RKO (cell line): ENCODE data around the gene NOP16.
"Not testable (repeated sequence)": the region's sequence is repeated elsewhere in the genome, so short reads cannot be mapped to it uniquely, and the experiment has no call there.

Source experiments
- DNase-seq: peaks from one replicate; pipeline ENCODE4 v3.0.0-alpha.2; 2016; ENCODE audit warnings: low spot score

Gene NOP16

GRCh38 chr5:176409765-176410164, 21.4 kb upstream of the NOP16 start:
- no peak for DNase-seq

- DNase-seq, result no peak
Observed at GRCh38 chr5:176408590-176408989, 20.2 kb upstream of the NOP16 start.

- not testable (repeated sequence) for DNase-seq
Observed at GRCh38 chr5:176408252-176408573, 19.8 kb upstream of the NOP16 start.

DNA sequence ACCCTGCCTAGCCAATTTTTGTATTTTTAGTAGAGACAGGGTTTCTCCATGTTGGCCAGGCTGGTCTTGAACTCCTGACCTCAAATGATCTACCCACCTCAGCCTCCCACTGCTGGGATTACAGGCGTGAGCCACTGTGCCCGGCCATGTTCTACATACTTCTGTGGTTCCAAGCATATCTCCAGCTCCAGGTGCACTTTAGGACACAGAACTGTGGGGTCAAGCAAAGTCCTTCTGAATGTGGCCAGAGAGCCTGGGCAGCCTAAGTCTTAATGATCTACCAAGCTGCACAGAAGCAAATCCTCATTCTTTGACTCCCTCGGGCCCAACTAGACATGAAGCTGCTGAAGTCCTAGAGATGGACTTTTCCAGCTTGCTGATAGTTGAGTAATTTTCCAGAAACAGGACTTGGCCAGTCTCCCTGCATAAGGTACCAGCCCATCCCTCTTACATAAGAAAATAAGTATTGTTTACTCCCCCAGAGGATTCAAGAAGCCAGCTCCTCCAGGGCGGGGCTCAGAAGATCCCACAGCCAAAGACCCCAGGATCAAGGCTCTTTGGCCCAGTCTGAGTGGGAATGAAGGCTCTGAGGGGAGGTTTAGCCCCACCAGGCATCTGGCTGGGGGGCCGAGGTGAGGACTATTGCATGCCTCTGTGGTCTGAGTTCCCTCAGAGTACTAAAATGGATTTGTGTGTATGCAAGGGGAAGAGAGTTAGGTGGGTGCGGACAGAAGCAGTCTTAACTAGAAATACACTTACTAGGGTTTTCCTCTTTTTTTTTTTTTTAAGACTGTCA, 19.3 kb upstream of the NOP16 start:
- no peak for DNase-seq

GRCh38 chr5:176406436-176407052, 18.1 kb upstream of the NOP16 start:
- DNase-seq, result no peak

DNA sequence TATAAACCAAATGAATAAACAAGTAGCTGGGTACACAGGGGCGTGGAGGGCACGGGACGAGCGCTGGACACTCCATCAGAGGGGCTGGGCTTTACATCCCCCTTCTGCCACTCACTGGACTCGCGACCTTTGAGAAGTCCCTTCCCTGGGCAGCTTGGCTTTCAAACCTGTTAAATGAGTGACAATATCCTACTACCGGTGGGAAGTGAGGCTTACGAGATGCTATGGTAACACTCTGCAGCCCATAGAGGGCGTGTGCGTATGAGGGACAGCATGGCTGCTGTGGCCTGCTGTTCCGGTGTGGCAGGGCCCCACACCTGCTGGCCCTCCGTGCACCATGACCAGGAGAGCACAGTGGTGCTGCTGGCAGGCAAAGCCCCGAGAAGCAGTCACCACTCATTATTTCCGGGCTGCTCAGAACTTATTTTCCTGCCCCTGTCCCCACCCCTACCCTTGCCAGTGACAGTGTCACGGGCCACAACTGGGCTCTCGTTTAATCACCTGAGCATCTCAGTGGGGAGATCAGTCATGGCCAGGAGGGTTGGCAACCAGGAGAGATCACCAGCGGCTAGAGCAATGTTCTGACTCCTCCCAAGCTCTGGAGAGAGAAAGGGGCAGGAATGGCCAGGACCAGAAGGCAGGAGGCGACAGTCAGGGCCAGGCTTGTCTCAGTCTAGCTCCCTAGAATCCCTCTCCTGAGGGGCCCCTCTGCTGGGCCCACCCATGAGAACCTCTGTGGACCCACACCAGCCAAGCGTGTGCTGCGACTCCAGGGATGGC, 17.4 kb upstream of the NOP16 start:
- no peak for DNase-seq

DNA sequence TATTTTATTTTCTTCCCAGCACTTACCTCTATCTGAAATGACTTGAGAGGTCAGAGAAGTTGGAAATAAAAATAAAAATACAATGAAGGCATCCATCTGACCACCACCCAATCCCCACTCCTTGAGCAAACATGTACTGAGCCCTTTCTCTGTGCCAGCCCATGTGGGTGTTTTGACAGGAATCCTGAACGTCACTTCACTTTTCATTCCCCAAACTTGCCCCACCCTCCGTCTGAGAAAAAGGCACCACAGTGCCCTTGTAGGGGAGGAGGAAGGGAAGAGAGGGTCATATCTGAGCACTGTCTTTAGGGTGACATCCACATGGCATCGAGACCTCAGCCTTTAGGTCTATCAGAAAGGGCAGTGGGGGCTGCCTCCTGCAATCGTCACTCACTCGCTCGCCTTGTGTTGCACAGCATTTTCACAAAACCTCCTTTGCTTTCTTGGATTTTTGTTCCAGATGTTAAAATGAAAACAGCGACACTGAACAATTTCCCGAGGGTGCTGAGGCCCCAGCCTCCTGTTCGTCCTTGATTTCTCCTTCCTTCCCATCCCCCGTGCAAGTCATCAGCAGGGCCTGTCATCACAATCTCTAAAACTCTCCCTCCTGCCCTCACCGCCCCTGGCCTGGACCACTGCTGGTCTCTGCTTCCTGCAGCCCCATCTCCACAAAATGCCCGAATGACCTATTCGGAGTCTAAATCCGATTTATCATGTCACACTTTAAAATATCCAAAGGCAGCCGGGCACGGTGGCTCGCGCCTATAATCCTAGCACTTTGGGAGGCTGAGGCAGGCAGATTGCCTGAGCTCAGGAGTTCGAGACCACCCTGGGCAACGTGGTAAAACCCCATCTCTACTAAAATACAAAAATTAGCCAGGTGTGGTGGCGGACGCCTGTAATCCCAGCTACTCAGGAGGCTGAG, 13.1 kb upstream of the NOP16 start:
- no peak for DNase-seq

GRCh38 chr5:176400382-176401156, 12.2 kb upstream of the NOP16 start:
- DNase-seq, result no peak

DNA sequence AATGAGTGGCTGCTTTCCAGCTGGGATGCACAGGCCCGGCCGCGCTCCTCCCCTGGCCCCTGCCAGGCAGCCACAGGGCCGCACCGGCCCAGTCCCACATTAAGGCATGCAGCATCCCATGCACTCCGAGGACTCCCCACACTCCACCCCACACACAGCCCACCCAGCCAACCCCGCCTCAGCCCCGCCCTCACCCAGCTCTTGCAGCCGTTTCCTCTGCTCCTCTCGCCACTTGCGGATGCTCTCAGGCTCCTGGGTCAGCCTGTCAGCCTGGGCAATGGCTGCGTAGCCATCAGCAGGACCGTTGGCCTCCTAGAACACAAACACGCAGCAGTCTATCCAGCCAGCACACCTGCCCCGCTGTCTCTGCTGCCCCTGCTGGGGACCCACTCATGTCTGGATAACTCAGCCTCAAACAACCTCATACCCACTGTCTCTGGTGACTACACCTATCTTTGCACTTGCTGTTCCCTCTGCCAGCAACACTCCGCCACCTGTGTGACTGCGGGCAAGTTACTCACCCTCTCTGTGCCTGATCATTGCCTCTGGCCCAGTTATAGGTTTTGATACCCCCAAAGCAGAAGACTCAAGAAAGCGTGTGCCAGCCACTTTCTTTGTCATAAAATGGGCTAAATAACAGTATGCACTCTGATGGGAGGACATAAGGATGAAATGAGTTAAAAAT, 9.5 kb upstream of the NOP16 start:
- DNase-seq, result no peak

DNA sequence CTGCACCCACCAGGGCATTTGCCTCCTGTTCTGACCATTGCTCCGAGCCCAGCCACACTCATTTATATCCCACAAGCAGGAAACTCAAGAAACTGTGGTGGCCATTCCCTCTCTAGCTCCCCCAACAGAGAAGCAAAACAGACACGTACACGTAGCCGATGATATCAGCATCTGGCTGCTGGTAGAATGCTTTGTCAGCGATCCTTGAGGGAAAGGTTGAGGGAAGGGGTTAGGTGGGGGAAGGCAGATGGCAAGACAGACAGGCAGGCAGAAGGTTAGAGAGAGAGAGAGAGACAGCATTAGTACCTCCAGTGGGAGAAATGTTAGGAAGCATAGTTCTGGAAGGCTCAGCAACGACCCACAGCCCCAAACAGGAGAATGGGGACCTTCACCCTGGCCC, 7.9 kb upstream of the NOP16 start:
- DNase-seq, result no peak

DNA sequence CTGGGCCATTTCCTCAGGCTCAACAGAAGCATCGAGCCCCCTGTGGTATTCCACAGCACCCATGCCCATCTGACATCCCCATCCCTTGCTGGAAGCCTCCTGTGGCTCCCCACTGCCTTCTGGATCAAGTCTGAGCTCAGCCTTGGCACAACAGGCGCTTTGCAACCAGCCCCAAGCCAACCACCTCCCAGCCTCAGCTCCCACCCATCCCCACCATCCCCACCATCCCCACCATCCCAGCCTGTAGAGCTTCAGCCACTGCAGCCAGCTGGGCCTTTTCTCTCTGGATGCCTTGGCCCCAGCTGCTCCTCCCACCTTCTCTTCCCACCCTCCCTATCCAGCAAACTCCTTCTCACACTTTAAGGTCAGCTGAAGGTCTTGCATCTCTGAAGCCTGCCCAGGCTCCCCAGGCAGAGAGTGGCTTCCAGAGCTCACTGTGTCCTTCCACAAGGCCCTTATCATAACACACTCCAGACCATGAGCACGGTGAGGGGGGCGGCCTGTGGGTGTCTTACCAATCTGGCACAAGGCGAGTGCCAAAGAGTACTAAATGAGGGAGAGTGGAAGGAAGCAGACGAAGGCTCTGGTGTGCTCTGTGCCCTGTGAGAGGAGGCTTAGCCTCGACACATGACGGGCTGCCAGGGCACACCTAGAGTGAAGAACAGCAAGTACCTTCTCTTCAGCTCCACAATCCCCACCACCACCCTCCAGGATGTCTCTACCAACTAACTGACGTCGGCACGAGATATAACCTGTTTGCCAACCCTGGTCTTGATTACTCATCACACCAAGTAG, 6.7 kb upstream of the NOP16 start:
- no peak for DNase-seq

DNA sequence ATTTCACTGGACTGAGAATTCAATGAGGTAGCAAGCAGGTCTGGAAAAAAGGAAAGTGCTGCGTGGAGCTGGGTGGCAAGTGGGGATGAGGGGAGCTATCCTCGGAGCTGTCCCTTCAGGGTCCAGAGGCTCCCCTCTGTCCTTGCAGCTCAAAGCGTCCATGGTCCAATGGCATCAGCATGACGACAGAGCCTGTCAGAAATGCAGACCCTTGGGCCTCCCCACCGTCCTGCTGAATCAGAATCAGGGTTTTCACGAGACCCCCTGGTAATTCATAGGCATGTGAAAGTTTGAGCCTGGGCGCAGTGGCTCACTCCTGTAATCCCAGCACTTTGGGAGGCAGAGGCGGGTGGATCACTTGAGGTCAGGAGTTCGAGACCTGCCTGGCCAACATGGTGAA, 5.7 kb upstream of the NOP16 start:
- DNase-seq, result no peak

DNA sequence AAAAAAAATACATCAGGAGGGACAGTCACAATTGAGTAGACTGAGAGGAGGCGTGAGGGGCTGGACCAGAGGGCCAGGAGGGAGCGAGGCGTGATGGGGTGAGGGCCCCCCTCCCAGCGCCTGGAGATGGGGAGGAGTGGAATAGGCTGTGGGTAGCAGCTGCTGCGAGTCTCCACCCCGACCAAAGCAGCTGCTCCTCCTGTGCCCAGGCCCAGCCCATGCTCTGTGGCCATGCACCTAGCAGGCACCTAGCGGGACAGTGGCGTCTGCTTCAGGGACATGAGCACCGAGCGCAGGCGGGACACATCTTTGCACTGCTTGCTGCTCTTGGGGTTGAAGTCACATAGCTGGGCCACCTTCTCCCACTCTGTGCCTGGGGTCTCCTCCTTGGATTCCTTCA, 4.1 kb upstream of the NOP16 start:
- no peak for DNase-seq

DNA sequence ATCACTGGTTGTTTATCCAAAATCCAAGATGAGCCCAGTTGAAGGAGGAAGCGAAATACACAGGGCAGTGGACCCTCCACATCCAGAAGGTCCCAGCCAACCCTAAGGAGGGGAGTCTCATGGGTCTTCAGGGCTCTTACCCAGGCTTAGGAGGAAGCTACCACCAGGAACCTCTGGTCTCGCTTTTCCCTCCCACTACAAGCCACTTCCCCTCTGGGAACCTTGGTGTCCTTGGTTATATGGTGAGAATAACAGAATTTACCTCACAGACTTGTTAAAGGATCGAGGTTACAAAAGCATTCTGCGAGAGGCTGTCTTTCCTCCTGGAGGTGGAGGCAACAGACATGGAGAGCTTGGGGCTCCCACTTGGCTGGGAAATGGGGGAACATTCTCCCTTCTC, 3.6 kb upstream of the NOP16 start:
- no peak for DNase-seq

- no peak for DNase-seq
Observed at GRCh38 chr5:176391479-176391878, 3.1 kb upstream of the NOP16 start.

- no peak for DNase-seq
Observed at GRCh38 chr5:176389135-176390123, 1.0 kb upstream of the NOP16 start.

DNA sequence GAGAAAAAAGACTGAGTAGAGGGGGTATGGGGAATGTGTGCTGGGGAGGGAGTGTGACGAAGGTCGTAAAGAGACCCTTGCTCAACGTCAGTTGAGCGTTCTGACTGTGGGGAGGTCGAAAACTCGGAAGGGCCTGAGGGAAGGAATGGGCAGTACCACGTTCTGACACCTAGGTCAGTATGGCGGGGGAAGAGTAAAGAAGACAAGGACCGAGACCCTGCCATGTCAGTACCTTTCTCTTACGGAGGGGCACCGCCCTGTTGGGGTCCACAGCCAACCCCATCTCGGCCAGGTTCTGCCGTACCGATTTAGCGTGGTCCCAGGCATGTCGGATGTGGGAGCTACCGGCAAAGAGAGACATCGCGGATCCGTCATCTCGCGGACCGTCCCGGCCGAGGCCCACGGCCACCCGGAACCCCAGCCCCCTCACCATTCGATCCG, 375 bp downstream of the NOP16 start:
- DNase-seq, result peak; percentile 73

- DNase-seq, result no peak
Observed at GRCh38 chr5:176387384-176387925, 943 bp downstream of the NOP16 start.
